ENCODE results near the gene BSG.

BSG gene

DNA sequence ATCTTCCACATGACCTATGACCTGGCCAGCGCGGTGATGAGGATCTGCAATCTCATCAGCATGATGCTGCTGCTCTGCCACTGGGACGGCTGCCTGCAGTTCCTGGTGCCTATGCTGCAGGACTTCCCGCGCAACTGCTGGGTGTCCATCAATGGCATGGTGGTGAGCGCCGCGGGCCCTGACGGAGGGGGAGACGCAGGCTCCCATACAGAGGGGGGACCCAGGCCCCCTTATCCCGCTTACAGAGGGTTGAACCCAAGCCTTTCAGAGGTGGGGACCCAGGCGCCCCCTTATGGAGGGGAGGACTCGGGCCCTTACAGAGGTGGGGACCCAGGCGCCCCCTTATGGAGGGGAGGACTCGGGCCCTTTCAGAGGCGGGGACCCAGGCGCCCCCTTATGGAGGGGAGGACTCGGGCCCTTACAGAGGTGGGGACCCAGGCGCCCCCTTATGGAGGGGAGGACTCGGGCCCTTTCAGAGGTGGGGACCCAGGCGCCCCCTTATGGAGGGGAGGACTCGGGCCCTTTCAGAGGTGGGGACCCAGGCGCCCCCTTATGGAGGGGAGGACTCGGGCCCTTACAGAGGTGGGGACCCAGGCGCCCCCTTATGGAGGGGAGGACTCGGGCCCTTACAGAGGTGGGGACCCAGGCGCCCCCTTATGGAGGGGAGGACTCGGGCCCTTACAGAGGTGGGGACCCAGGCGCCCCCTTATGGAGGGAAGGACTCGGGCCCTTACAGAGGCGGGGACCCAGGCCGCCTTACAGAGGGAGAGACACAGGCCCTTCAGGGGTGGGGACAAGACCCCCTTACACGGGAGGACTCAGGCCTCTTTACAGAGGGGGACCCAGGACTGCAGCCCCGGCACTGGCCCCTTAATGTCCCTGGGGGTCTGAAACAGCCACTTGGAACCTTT, 32.9 kb downstream of the BSG start:
- peak in 1 of 2 experiments; percentile 12 for DNase-seq

DNA sequence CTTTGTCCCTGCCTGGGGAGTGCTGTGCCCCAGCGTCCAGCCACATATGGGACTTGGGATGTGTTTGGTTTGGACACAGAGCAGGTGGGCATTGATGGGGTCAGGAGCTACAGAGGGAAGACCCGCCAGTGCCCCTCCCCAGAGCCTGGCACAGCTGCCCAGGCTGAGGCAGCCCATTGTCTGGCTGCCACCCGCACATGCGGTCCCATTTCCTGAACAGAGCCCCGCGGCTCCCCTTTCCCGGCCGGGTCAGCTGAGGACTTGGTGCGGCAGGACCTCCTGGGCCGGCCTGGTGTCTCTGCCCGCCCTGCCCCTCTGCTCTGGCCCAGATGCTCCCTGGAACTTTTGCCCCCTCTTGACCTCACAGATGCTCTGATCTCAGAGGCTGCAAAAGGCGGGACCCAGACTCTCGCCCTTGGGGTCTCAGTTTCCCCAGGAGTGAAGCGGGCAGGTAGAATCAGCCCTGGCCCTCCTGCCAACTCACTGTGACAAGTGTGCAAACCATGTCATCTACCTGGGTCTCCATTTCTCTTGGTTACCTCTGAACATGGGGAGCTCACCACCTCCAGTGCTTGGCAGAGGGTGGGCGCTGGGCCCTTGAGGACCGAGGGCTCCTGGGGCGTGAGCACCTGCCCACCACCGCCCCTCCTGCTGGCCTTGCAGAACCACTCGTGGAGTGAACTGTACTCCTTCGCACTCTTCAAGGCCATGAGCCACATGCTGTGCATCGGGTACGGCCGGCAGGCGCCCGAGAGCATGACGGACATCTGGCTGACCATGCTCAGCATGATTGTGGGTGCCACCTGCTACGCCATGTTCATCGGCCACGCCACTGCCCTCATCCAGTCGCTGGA, 35.1 kb downstream of the BSG start:
- DNase-seq: no peak

GRCh38 chr19:608155-609003, 36.0 kb downstream of the BSG start:
- no peak for DNase-seq

- DNase-seq: no peak
Measured at GRCh38 chr19:609004-609346, 36.6 kb downstream of the BSG start.

- peak; percentile 49 to 66 for DNase-seq
Measured at GRCh38 chr19:610071-610800, 37.8 kb downstream of the BSG start.

DNA sequence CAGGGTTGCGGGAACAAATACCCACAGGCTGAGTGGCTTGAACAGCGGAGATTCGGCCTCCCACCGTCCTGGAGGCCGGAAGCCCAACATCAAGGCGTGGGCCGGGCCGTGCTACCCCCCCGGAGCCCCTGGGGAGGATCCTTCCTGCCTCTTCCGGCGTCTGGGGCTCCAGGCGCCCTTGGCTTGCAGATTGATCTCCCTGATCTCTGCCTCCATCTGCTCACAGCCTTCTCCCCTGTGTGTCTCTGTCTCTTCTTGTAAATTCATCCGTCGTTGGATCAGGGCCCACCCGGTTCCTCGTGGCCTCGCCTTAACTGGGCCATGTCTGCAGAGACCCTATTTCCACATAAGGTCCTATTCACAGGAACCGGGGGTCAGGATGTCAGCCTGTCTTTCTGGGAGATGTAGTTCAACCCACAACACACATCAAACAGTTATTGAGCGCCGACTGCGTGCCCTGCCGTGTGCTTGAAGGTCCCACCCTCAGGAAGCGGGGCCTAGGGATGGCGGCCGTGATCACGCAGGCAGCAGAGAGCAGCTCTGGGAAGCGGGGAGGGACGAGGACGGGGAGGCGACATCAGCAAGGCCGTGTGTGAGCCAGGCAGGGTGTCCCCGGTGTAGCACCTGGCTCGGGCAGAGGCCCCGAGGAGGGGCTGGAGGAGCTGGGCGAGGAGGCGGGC, 38.5 kb downstream of the BSG start:
- DNase-seq: peak; percentile 77 to 85

- no peak for DNase-seq
Measured at GRCh38 chr19:611481-611868, 39.1 kb downstream of the BSG start.

- no peak for DNase-seq
Measured at GRCh38 chr19:612941-613340, 40.5 kb downstream of the BSG start.

DNA sequence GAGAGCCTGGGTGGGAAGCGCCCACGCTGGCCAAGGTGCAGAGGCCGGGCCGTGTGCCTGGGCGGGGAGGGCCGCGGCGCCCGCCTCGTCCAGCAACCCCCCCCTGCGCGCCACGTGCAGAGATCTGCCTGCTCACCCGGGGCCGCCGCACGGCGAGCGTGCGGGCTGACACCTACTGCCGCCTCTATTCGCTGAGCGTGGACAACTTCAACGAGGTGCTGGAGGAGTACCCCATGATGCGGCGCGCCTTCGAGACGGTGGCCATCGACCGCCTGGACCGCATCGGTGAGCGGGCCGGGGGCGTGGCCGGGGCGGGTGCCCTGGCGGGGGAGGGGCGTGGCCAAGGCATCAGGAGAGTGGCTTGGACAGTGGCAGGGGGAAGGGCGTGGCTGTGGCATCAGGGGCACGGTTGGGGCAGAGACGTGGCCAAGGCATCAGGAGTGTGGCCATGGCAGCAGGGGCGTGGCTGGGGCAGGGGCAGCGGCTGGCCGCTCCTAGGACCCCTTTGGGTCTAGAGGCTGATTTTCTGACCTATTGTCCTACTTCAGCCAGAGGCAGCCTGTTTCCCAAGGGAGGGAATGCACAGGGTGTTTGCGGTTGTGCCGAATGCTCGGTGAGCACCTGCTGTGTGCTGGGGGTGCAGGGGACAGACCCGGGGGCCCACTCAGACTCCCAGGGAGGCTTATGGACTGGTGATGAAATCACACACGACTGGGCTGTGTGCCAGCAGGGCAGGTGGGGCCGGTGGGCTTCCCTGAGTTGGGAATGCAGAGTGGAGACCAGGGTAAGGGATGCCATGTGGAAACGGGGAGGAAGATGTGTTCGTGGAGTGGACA, 41.6 kb downstream of the BSG start:
- no peak for DNase-seq

- no peak for DNase-seq
Measured at GRCh38 chr19:615619-616018, 43.2 kb downstream of the BSG start.

DNA sequence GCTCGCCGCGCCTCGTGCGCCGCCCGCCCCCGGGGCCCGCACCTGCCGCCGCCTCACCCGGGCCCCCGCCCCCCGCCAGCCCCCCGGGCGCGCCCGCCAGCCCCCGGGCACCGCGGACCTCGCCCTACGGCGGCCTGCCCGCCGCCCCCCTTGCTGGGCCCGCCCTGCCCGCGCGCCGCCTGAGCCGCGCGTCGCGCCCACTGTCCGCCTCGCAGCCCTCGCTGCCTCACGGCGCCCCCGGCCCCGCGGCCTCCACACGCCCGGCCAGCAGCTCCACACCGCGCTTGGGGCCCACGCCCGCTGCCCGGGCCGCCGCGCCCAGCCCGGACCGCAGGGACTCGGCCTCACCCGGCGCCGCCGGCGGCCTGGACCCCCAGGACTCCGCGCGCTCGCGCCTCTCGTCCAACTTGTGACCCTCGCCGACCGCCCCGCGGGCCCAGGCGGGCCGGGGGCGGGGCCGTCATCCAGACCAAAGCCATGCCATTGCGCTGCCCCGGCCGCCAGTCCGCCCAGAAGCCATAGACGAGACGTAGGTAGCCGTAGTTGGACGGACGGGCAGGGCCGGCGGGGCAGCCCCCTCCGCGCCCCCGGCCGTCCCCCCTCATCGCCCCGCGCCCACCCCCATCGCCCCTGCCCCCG, 43.8 kb downstream of the BSG start:
- no peak for DNase-seq

DNA sequence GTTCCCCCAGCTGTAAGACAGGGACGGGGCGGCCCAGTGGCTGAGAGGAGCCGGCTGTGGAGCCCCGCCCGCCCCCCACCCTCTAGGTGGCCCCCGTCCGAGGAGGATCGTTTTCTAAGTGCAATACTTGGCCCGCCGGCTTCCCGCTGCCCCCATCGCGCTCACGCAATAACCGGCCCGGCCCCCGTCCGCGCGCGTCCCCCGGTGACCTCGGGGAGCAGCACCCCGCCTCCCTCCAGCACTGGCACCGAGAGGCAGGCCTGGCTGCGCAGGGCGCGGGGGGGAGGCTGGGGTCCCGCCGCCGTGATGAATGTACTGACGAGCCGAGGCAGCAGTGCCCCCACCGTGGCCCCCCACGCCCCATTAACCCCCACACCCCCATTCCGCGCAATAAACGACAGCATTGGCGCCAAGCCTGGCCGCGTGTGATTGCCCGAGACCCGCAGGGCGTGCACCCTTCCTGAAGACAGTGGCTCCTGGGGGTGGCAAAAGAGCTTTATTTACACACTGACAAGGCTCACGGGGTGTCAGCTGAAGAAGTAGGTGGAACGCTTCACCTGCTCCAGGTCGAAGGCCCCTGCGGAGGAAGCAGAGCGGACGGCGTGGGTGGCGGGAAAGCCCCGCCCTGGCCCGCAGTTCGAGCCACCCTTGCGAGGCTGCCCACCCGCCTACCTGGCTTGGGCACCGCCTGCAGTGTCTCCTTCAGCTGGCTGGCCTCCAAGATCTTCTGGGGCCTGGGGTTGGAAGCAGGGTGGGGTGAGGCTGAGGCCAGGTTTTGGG, 44.5 kb downstream of the BSG start:
- DNase-seq: no peak

GRCh38 chr19:617551-618246, 45.3 kb downstream of the BSG start:
- DNase-seq: no peak

DNA sequence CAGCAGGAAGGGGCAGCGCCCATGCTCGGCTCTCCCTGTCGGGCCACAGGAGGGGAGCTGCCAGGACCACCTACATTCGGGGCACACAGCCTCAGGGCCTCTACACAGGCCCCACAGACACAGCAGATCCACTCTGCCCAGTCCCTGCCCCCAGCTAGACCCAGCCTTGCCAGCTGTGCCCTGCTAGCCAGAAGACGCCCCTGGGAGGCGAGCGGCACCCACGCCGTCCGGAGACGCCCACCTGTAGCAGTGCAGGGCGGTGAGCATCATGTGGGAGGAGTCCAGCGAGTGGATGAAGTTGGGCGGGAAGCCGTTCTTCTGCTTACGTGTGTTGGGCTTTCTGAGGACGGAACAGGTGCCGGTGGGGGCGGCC, 45.8 kb downstream of the BSG start:
- no peak for DNase-seq

DNA sequence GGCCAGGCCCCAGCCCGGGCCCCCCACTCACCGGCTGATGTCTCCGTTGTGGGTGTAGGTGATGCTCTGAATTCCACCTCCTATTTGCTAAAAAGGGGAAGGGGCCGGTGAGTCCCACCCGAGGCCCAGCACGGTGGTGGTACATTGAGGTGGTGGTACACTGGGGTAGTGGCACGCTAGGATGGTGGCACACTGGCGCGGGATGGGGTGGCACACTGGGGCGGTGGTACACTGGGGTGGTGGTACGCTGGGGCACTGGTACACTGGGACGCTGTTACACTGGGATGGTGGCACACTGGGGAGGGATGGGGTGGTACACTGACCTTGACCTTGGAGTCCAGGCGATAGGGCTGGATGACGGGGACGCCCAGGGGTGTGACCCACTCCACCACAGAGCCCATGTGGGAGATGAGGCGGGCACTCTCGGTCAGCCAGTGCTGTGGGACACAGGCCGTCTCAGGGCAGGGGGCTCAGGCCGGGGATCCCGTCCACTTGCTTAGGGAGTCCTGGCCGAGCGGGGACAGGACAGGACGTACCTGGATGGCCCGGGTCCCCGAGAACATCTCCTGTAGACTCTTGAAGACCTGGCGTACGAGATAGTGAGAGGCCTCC, 46.4 kb downstream of the BSG start:
- no peak for DNase-seq

DNA sequence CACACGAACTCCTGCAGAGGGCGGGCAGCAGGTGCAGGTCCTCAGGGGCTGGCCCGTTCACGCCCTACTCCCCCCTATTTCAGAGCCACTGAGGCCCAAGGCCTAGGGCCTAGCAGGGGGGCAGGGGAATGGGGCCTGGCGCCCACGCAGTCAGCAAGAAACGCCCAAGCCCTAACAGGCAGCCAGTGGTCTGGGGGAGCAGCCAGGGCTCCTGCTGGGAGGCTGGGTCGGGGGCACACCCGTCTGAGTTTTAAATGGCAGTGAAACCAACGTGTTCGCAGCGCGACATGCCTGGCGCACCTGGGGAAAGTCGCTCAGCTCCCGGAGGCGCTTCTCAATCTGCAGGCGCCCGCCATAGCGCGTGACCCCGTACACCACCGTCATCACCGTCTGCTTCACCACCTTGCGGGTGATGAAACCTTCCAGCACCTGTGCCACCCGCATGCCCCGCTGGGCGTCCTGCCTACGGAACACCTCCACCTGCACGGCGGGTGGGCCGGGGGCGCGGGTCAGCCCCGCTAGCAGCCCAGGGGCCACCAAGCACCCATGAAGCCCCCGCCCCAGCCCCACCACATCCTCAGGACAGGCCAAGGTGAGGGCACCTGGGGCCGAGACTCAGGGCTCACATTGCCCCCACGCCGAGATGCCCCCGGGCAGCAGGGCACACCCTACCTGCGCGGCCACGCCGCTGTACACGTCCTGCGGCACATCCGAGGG, 47.0 kb downstream of the BSG start:
- no peak for DNase-seq

DNA sequence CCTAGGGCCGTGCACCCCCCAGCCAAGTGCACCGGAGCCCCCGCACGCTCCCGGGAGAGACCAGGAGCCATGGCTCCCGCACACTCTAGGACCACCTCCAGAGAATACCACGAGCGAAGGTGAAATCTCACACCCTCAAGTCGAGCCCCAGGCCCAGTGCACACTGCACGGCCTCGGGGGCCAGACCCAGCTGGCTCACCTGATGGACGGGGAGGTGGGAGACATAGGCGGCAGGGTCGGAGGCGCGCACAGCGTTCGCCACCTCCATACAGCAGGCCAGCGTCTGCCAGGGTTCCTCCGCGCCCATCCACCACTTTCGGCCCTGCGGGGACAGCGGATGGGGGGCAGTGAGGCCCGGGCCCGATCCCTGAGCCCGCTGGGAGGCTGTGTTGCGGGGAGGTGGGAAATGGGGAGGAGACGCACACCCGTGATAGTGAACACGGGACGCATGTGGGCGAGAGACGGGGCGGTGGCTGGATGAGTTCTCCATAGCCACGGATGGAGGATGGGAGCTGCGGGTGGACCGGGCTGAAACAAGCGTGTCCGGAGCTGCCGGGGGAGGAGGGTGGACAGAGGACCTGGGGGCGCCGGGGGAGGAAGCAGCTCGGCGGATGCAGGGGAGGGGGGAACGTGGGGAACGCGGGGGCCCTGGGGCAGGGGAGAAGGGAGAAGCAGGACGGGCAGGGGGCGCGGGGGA, 47.9 kb downstream of the BSG start:
- DNase-seq: no peak
